ENCODE results near the gene TYMP. TPM values are rescaled to one million over a fixed set of nuclear protein-coding genes. Genes with fewer than 3 reads are reported as not detected.

The TYMP gene
- total and polyA plus RNA-seq, 2 of the 8 experiments (the other 6 are each of a cell fraction or from before 2014, with no cell fraction given), result 0.43 to 0.48 TPM

GRCh38 chr22:50507991-50508884 lies 21.6 kb downstream of the TYMP start, which contains the start of gene NCAPH2:
Gene NCAPH2, plus strand, starts transcription at chr22:50508224. Its CDS starts 114 bp downstream, at chr22:50508338.
- Histone ChIP-seq H2BK5ac (ENCODE audit: low read depth, low read length) (peak within 1 kb of the TSS; percentile 98), H3K23me2 (ENCODE audit: low read depth, low read length) (peaks cover 11% of the 10 kb centered on the region; the same call in 1 of the 2 replicates), H4K5ac (ENCODE audit: insufficient read length, low read depth, low read length) (peak within 1 kb of the TSS; percentile 99), H3K23ac (ENCODE audit: insufficient read length) (no peak within 1 kb of the TSS), H3K4ac (replicated peaks; ENCODE audit: insufficient read length, low read depth, low read length) (no peak within 1 kb of the TSS), H4K8ac (ENCODE audit: extremely low read depth, insufficient read depth, low read length) (peak within 1 kb of the TSS; percentile 100; the same call in 1 of the 2 replicates), H4K91ac (replicated peaks; ENCODE audit: insufficient read length, low read length) (peak within 1 kb of the TSS; percentile 96), H2AK5ac (ENCODE audit: low read depth, low read length) (no peak within 1 kb of the TSS), H3K4me1 (replicated peaks in 1 of 4; ENCODE audit: control insufficient read depth in 3 of 4, insufficient read depth in 4 of 4, low read length in 3 of 4) (peaks cover 2 to 8% (median 5%) of the 10 kb centered on the region in 4 experiments), H3K79me1 (ENCODE audit: low read depth, low read length) (peaks cover 15% of the 10 kb centered on the region; the same call in 1 of the 2 replicates), H3K18ac (ENCODE audit: extremely low read depth, low read length) (peak within 1 kb of the TSS; percentile 95), H3K14ac (ENCODE audit: insufficient read length) (no peak within 1 kb of the TSS), H2BK12ac (ENCODE audit: low read depth, low read length) (no peak within 1 kb of the TSS), H2AFZ (ENCODE audit: low read length) (peak within 1 kb of the TSS; percentile 98; the same call in 1 of the 2 replicates), H3K9ac (replicated peaks in 1 of 4; ENCODE audit: extremely low read depth in 1 of 4, low read depth in 3 of 4, low read length in 3 of 4) (peak within 1 kb of the TSS; percentile 92 to 98 (median 94)), H2BK15ac (ENCODE audit: low read length) (no peak within 1 kb of the TSS; the same call in 1 of the 2 replicates), H2BK20ac (ENCODE audit: low read length) (no peak within 1 kb of the TSS), H3K4me3 (ENCODE audit: extremely low read depth in 1 of 4, insufficient read depth in 2 of 4, low read depth in 3 of 4, low read length in 4 of 4) (peak within 1 kb of the TSS; percentile 83 to 100 (median 90)), H3K27me3 (replicated peaks in 1 of 4; ENCODE audit: control insufficient read depth in 3 of 4, extremely low read depth in 1 of 4, insufficient read depth in 3 of 4, low read length in 3 of 4) (no peaks in the 10 kb centered on the region), H3K79me2 (ENCODE audit: control insufficient read depth in 1 of 2, insufficient read depth in 2 of 2, low read length in 2 of 2) (peaks cover 0 to 31% of the 10 kb centered on the region in 2 experiments; a peak in 3 of 4 replicates), H3K9me3 (ENCODE audit: insufficient read depth in 2 of 2, low read depth in 1 of 2, low read length in 1 of 2) (no peaks in the 10 kb centered on the region), H3K56ac (replicated peaks; ENCODE audit: insufficient read length, low read depth, low read length) (peak within 1 kb of the TSS; percentile 77), H3K27ac (ENCODE audit: low read depth, low read length) (peak within 1 kb of the TSS; percentile 99), H4K20me1 (replicated peaks in 1 of 2; ENCODE audit: control insufficient read depth in 1 of 2, insufficient read depth in 2 of 2, low read length in 2 of 2) (peaks cover 3 to 24% of the 10 kb centered on the region in 2 experiments), H3K4me2 (ENCODE audit: insufficient read depth in 1 of 2, low read depth in 2 of 2, low read length in 2 of 2) (peak within 1 kb of the TSS; percentile 73 to 96), H3K36me3 (ENCODE audit: control insufficient read depth in 2 of 4, insufficient read depth in 4 of 4, low read length in 3 of 4) (peaks cover 0 to 15% (median 0%) of the 10 kb centered on the region in 4 experiments; a peak in 3 of 8 replicates), H2BK120ac (replicated peaks; ENCODE audit: low read depth, low read length) (no peak within 1 kb of the TSS)
- 4% methylated on average over 50 of the region's 76 CpGs; no CpG with 5 or more reads in 1 of the 2 experiments for WGBS, 2 experiments (ENCODE audit: extremely low coverage in 1 of 2, insufficient coverage in 1 of 2, insufficient read length in 1 of 2, insufficient replicate concordance in 2 of 2, low coverage in 1 of 2, low lambda C conversion rate in 2 of 2, missing lambda C conversion rate in 1 of 2)
- ChIA-PET POLR2A (ENCODE audit: partially characterized antibody) (interaction anchor here (0.7 to 3.5 kb wide), 15 partner anchors 9 to 64 kb away, joined by 3 to 32 read pairs (median 4); partner anchors contain the start of gene SCO2), CTCF (ENCODE audit: partially characterized antibody) (interaction anchor here (0.6 to 2.7 kb wide), 6 partner anchors 11 to 94 kb away, joined by 3 to 22 read pairs (median 4); partner anchors contain the start of gene SCO2)
- DNase-seq (ENCODE audit: low read depth in 1 of 2, low spot score in 2 of 2) (peak; percentile 89 to 99), FAIRE-seq (no peak)
- TF ChIP-seq SRF (IDR thresholded peaks at IDR 0.05; ENCODE audit: low read depth, low read length), result peak; percentile 79
- TF ChIP-seq ATF3 (IDR thresholded peaks at IDR 0.05; ENCODE audit: insufficient read depth, low read depth, low read length), result peak; percentile 83
- TF ChIP-seq JUND (IDR thresholded peaks at IDR 0.05; ENCODE audit: low read length), result peak; percentile 49; the same call in 1 of the 2 replicates
- peak; percentile 57; the same call in 1 of the 2 replicates for TF ChIP-seq MAX (IDR thresholded peaks at IDR 0.05)
- no peak for TF ChIP-seq CBX8 (IDR thresholded peaks at IDR 0.05; ENCODE audit: borderline replicate concordance, low read depth, low read length)
- TF ChIP-seq RNF2 (IDR thresholded peaks at IDR 0.05; ENCODE audit: borderline replicate concordance, low read depth, low read length, missing control alignments, poor library complexity, severe bottlenecking), result no peak
- TF ChIP-seq POLR2A (IDR thresholded peaks at IDR 0.05; ENCODE audit: control extremely low read depth in 1 of 2, low read depth in 2 of 2, low read length in 2 of 2), result peak in 1 of 2 experiments; percentile 96; a peak in 2 of 3 replicates
- TF ChIP-seq CREB1 (IDR thresholded peaks at IDR 0.05), result peak; percentile 99
- peak; percentile 97 for TF ChIP-seq PHF8 (conservative IDR thresholded peaks at IDR 0.05; ENCODE audit: low read depth, low read length)
